HepG2 (cell line): ENCODE results near the gene XRCC1. TPM values are rescaled to one million over a fixed set of nuclear protein-coding genes. Genes with fewer than 3 reads are reported as not detected.

Experiments used
- FOXO1 ChIP-seq: sonication (generic); formaldehyde crosslinking; IDR thresholded peaks from 2 replicates; pipeline ENCODE4 v1.4.0; 2020; ENCODE audit warnings: missing genetic modification reagents
- GATAD1 ChIP-seq: IDR thresholded peaks from 2 replicates; pipeline ENCODE4 v1.6.1; 2016; ENCODE audit warnings: missing genetic modification reagents, missing compliant biosample characterization
- MAZ ChIP-seq, 2 experiments: sonication (generic) in 1 of 2; formaldehyde crosslinking in 1 of 2; IDR thresholded peaks; 2 replicates each; pipeline versions ENCODE4 v1.5.0 to v1.6.1; 2012 to 2020; ENCODE audit warnings: low read depth in 2 of 2, mild to moderate bottlenecking in 2 of 2, borderline replicate concordance in 1 of 2, improper control_type of control experiment in 1 of 2, low read length in 1 of 2, missing genetic modification reagents in 1 of 2, moderate library complexity in 1 of 2
- RERE ChIP-seq: IDR thresholded peaks from 2 replicates; pipeline ENCODE4 v1.6.1; 2016; ENCODE audit warnings: low read depth, missing genetic modification reagents, missing compliant biosample characterization
- SNAI1 ChIP-seq: sonication (generic); formaldehyde crosslinking; IDR thresholded peaks from 2 replicates; pipeline ENCODE4 v1.5.0; 2020; ENCODE audit warnings: mild to moderate bottlenecking, missing genetic modification reagents, borderline replicate concordance
- SP2 ChIP-seq: sonication (generic); formaldehyde crosslinking; IDR thresholded peaks from 2 replicates; pipeline ENCODE4 v1.5.1; 2020; ENCODE audit warnings: mild to moderate bottlenecking, missing genetic modification reagents
- TFDP1 ChIP-seq: IDR thresholded peaks from 2 replicates; pipeline ENCODE4 v1.6.1; 2016; ENCODE audit warnings: missing compliant biosample characterization, missing genetic modification reagents, borderline replicate concordance
- ZFP91 ChIP-seq: sonication (generic); formaldehyde crosslinking; IDR thresholded peaks from 2 replicates; pipeline ENCODE4 v1.9.0; 2022; ENCODE audit warnings: missing genetic modification reagents, mild to moderate bottlenecking, borderline replicate concordance
- ZMYM4 ChIP-seq: sonication (generic); formaldehyde crosslinking; IDR thresholded peaks from 2 replicates; pipeline ENCODE4 v1.8.1; 2023; ENCODE audit warnings: mild to moderate bottlenecking, missing genetic modification reagents
- ZNF460 ChIP-seq: sonication (generic); formaldehyde crosslinking; IDR thresholded peaks from 2 replicates; pipeline ENCODE4 v1.5.1; 2020; ENCODE audit warnings: missing genetic modification reagents, mild to moderate bottlenecking, borderline replicate concordance
- ZNF501 ChIP-seq: sonication (generic); formaldehyde crosslinking; IDR thresholded peaks from 2 replicates; pipeline ENCODE4 v1.5.1; 2020; ENCODE audit warnings: mild to moderate bottlenecking, moderate library complexity, missing genetic modification reagents
- ZNF770 ChIP-seq: sonication (generic); formaldehyde crosslinking; IDR thresholded peaks from 2 replicates; pipeline ENCODE4 v1.5.0; 2020; ENCODE audit warnings: mild to moderate bottlenecking, missing genetic modification reagents
- ZXDC ChIP-seq: sonication (generic); formaldehyde crosslinking; IDR thresholded peaks from 2 replicates; pipeline ENCODE4 v1.5.0; 2020; ENCODE audit warnings: mild to moderate bottlenecking, missing genetic modification reagents
- polyA plus RNA-seq, 8 experiments: library from polyadenylated mRNA; depleted of rRNA in 3 of 8; stranded (reverse) in 7 of 8; unstranded in 1 of 8; fragments of >200 nt; fragmentation: Illumina TruSeq in 4 of 8; extraction: Trizol in 4 of 8; gene quantifications; 2 replicates each; pipeline versions ENCODE4 v1.2.1 to v1.2.3, GENCODE V29; 2011 to 2016; ENCODE audit warnings: low read depth in 4 of 8, missing spikeins in 1 of 8, mixed read lengths in 1 of 8; ENCODE audit not compliant: insufficient read depth in 1 of 8
- total RNA-seq, 5 experiments: library from RNA; depleted of rRNA; stranded (reverse); fragments of >200 nt; fragmentation: Illumina TruSeq; extraction: Trizol; gene quantifications; 2 replicates each; pipeline ENCODE4 v1.2.3, GENCODE V29; 2016; ENCODE audit warnings: low read depth in 1 of 5

XRCC1 gene
- total and polyA plus RNA-seq, 2 of the 13 experiments (the other 11 are each of a cell fraction or from before 2014, with no cell fraction given): 24.7 to 26.3 TPM

- 0 out of 2 replicates have a peak, but pooled peaks have one; percentile 48 for TF ChIP-seq SNAI1 (CRISPR knock-in tag)
- no peak for TF ChIP-seq MAZ (IDR thresholded peaks at IDR 0.05; ENCODE audit: borderline replicate concordance, low read depth, low read length)
- peak; percentile 46; the same call in 1 of the 2 replicates for TF ChIP-seq MAZ (CRISPR knock-in tag; IDR thresholded peaks at IDR 0.05; ENCODE audit: low read depth)
- 0 out of 2 replicates have a peak, but pooled peaks have one; percentile 50 for TF ChIP-seq GATAD1 (CRISPR knock-in tag)
- no peak for TF ChIP-seq SP2 (CRISPR knock-in tag)
- no peak for TF ChIP-seq RERE
- peak; percentile 47; the same call in 1 of the 2 replicates for TF ChIP-seq ZNF501 (CRISPR knock-in tag)
- TF ChIP-seq ZNF770 (CRISPR knock-in tag): peak; percentile 80
- no peak for TF ChIP-seq ZXDC (CRISPR knock-in tag)
- 0 out of 2 replicates have a peak, but pooled peaks have one; percentile 19 for TF ChIP-seq ZMYM4 (CRISPR knock-in tag)
- peak; percentile 36; the same call in 1 of the 2 replicates for TF ChIP-seq FOXO1 (CRISPR knock-in tag)
- peak; percentile 90 for TF ChIP-seq ZFP91
- TF ChIP-seq ZNF460 (CRISPR knock-in tag): no peak
- peak; percentile 42; the same call in 1 of the 2 replicates for TF ChIP-seq TFDP1 (CRISPR knock-in tag)
These were observed 50.1 kb downstream of the XRCC1 start (continued) for GRCh38 chr19:43524922-43525835.
